ENCODE measurements around the gene CD1B. TPM values are rescaled to one million over a fixed set of nuclear protein-coding genes. Genes with fewer than 3 reads are reported as not detected.

CD1B gene
- not detected in 2 replicates for total RNA-seq

GRCh38 chr1:158331481-158332150 lies at the start of gene CD1B:
Gene CD1B (minus strand): TSS chr1:158331531. CDS start chr1:158331423, 108 bp downstream.

GRCh38 chr1:158353303-158354075 lies 22.2 kb upstream of the CD1B start, which contains the start of gene CD1E:
Gene CD1E (plus strand): TSS chr1:158353894. CDS start chr1:158353989, 95 bp downstream.

GRCh38 chr1:158289811-158290210 lies 41.5 kb downstream of the CD1B start, which contains the start of gene CD1C:
Gene CD1C (plus strand): TSS chr1:158289923. CDS start chr1:158290065, 142 bp downstream.

Other genes starting within 250 kb of the CD1B start
- 0.43 and 0.52 TPM in 2 replicates for gene CD1D, start 150.6 kb downstream of the CD1B start, total RNA-seq
- gene CD1A, start 77.1 kb downstream of the CD1B start, total RNA-seq: not detected in 2 replicates
- not detected in 2 replicates for gene CD1C, start 41.6 kb downstream of the CD1B start, total RNA-seq
- not detected in 2 replicates for gene CD1E, start 22.4 kb upstream of the CD1B start, total RNA-seq
- not detected in 2 replicates for gene OR10T2, start 67.9 kb upstream of the CD1B start, total RNA-seq
- gene OR10K2, start 94.7 kb upstream of the CD1B start, total RNA-seq: not detected in 2 replicates
- gene OR10K1, start 130.3 kb upstream of the CD1B start, total RNA-seq: not detected in 2 replicates
- not detected in 2 replicates for gene OR10R2, start 140.7 kb upstream of the CD1B start, total RNA-seq
- gene OR6Y1, start 222.9 kb upstream of the CD1B start, total RNA-seq: not detected in 2 replicates
- gene OR6P1, start 239.0 kb upstream of the CD1B start, total RNA-seq: not detected in 2 replicates
- not detected in 2 replicates for gene OR10X1, start 248.4 kb upstream of the CD1B start, total RNA-seq

All from articular chondrocyte of knee joint (primary cell).